A549 (cell line): ENCODE results near the gene GGA2. TPM values are rescaled to one million over a fixed set of nuclear protein-coding genes. Genes with fewer than 3 reads are reported as not detected.

ENCODE experiments used
- ATAC-seq, 2 experiments: fragments of 200-7000 bp in 1 of 2; fragments of >200 bp in 1 of 2; cut with Nextera tagmentation in 1 of 2; cut with Tn5 transposase in 1 of 2; 3 replicates each; pipeline versions ENCODE4 v1.8.0 to v1.9.1; 2018 to 2020; ENCODE audit warnings: mild to moderate bottlenecking in 1 of 2, moderate library complexity in 1 of 2
- CTCF ChIA-PET: fragments of 300-600 bp; sonication (Branson Sonifier 250); formaldehyde crosslinking; extraction: SDS; loops from one replicate; lab custom pipeline; 2021; ENCODE audit warnings: antibody characterized with exemption, inconsistent platforms; lab: Yijun Ruan, JAX
- POLR2A ChIA-PET: fragments of 350-600 bp; formaldehyde crosslinking; extraction: SDS; loops from one replicate; lab custom pipeline; 2021; ENCODE audit warnings: antibody characterized with exemption, inconsistent platforms; lab: Yijun Ruan, JAX
- DNase-seq, 2 experiments: peaks; one replicate each; pipeline versions ENCODE4 v3.0.0 to v3.0.0-alpha.2; 2011 to 2016; ENCODE audit warnings: low read depth in 1 of 2, low spot score in 1 of 2
- FAIRE-seq: peaks from 2 replicates; lab custom pipeline; 2011; peaks lifted over from hg19 to GRCh38; lab: Jason Lieb, UNC
- H3K27ac ChIP-seq, 2 experiments: fragments of >200 bp; sonication (Bioruptor Twin); formaldehyde crosslinking; 3 replicates each; pipeline ENCODE4 v1.5.1; 2016 to 2017
- H3K4me1 ChIP-seq: fragments of >200 bp; sonication (Bioruptor Twin); formaldehyde crosslinking; 3 replicates; pipeline ENCODE4 v1.6.1; 2016
- H3K4me2 ChIP-seq: fragments of >200 bp; sonication (Bioruptor Twin); formaldehyde crosslinking; 3 replicates; pipeline ENCODE4 v1.6.1; 2016
- H3K4me3 ChIP-seq: fragments of >200 bp; sonication (Bioruptor Twin); formaldehyde crosslinking; 3 replicates; pipeline ENCODE4 v1.5.1; 2016
- H3K9me3 ChIP-seq: fragments of >200 bp; sonication (Bioruptor Twin); formaldehyde crosslinking; 3 replicates; pipeline ENCODE4 v1.6.1; 2016
- CEBPB ChIP-seq, 2 experiments: fragments of >200 bp in 1 of 2; sonication (Bioruptor Twin) in 1 of 2; formaldehyde crosslinking in 1 of 2; IDR thresholded peaks; 2 replicates each; pipeline ENCODE4 v1.6.1; 2012 to 2016
- EHF ChIP-seq: fragments of 250-450 bp; sonication (Bioruptor Pico); IDR thresholded peaks from 2 replicates; pipeline ENCODE4 v1.5.0; 2020; ENCODE audit warnings: mild to moderate bottlenecking
- ESRRA ChIP-seq: fragments of 150-350 bp; IDR thresholded peaks from 2 replicates; pipeline ENCODE4 v1.6.1; 2014; ENCODE audit warnings: mild to moderate bottlenecking, low read length, borderline replicate concordance
- FOSL2 ChIP-seq, 2 experiments: fragments of 450-650 bp in 1 of 2; fragments of >200 bp in 1 of 2; sonication (Bioruptor Twin) in 1 of 2; formaldehyde crosslinking; IDR thresholded peaks; 2 replicates each; pipeline versions ENCODE4 v1.5.0 to v1.6.1; 2016 to 2020; ENCODE audit warnings: mild to moderate bottlenecking in 1 of 2, moderate library complexity in 1 of 2
- FOXS1 ChIP-seq: fragments of 250-450 bp; sonication (Bioruptor Pico); IDR thresholded peaks from 2 replicates; pipeline ENCODE4 v1.5.0; 2020; ENCODE audit warnings: mild to moderate bottlenecking, moderate library complexity
- HDAC2 ChIP-seq: fragments of 200-600 bp; sonication (generic); IDR thresholded peaks from 2 replicates; pipeline ENCODE4 v1.6.1; 2016
- HEYL ChIP-seq: fragments of 250-450 bp; sonication (Bioruptor Pico); IDR thresholded peaks from 2 replicates; pipeline ENCODE4 v1.8.0; 2021; ENCODE audit warnings: mild to moderate bottlenecking, moderate library complexity
- HOXB5 ChIP-seq: fragments of 250-450 bp; sonication (Bioruptor Pico); IDR thresholded peaks from 2 replicates; pipeline ENCODE4 v1.5.0; 2020; ENCODE audit warnings: mild to moderate bottlenecking, moderate library complexity
- JUN ChIP-seq, 2 experiments: fragments of >200 bp; sonication (Bioruptor Twin); formaldehyde crosslinking; IDR thresholded peaks; 2 replicates in 1 of 2; 3 replicates in 1 of 2; pipeline ENCODE4 v1.6.1; 2016 to 2017
- KDM5A ChIP-seq: fragments of 200-600 bp; sonication (generic); IDR thresholded peaks from 2 replicates; pipeline ENCODE4 v1.6.1; 2016; ENCODE audit warnings: antibody characterized with exemption, mild to moderate bottlenecking
- MAZ ChIP-seq: fragments of 150-350 bp; IDR thresholded peaks from 2 replicates; pipeline ENCODE4 v1.6.1; 2014; ENCODE audit warnings: antibody characterized with exemption, low read depth, low read length, borderline replicate concordance
- NPAS2 ChIP-seq: fragments of 250-450 bp; sonication (Bioruptor Pico); IDR thresholded peaks from 2 replicates; pipeline ENCODE4 v1.8.0; 2022; ENCODE audit warnings: mild to moderate bottlenecking, moderate library complexity, borderline replicate concordance
- NR3C1 ChIP-seq: fragments of >200 bp; sonication (Bioruptor Twin); formaldehyde crosslinking; IDR thresholded peaks from 3 replicates; pipeline ENCODE4 v1.6.1; 2017
- PHF8 ChIP-seq: fragments of 200-600 bp; sonication (generic); IDR thresholded peaks from 2 replicates; pipeline ENCODE4 v1.6.1; 2016; ENCODE audit warnings: low read depth, mild to moderate bottlenecking, antibody characterized with exemption, moderate library complexity, borderline replicate concordance
- POLR2A ChIP-seq: IDR thresholded peaks from 2 replicates; pipeline ENCODE4 v1.6.1; 2012; ENCODE audit warnings: mild to moderate bottlenecking, low read length
- POLR2AphosphoS2 ChIP-seq: conservative IDR thresholded peaks from 2 replicates; pipeline ENCODE4 v1.6.1; 2012; ENCODE audit warnings: low read length, improper control_type of control experiment, inconsistent platforms
- RAD21 ChIP-seq, 2 experiments: fragments of >200 bp in 1 of 2; sonication (Bioruptor Twin) in 1 of 2; formaldehyde crosslinking in 1 of 2; IDR thresholded peaks in 1 of 2; conservative IDR thresholded peaks in 1 of 2; 2 replicates in 1 of 2; 3 replicates in 1 of 2; pipeline ENCODE4 v1.6.1; 2012 to 2018; ENCODE audit warnings: inconsistent platforms in 1 of 2
- RARB ChIP-seq: fragments of 250-450 bp; sonication (Bioruptor Pico); IDR thresholded peaks from 2 replicates; pipeline ENCODE4 v1.8.0; 2021; ENCODE audit warnings: mild to moderate bottlenecking, moderate library complexity
- RCOR1 ChIP-seq: fragments of 150-350 bp; IDR thresholded peaks from 2 replicates; pipeline ENCODE4 v1.6.1; 2014; ENCODE audit warnings: antibody characterized with exemption, low read length, low read depth
- RFX5 ChIP-seq: fragments of 450-650 bp; IDR thresholded peaks from 2 replicates; pipeline ENCODE4 v1.7.1; 2014; ENCODE audit warnings: antibody characterized with exemption, mild to moderate bottlenecking, moderate library complexity
- SREBF2 ChIP-seq: fragments of 450-650 bp; IDR thresholded peaks from 2 replicates; pipeline ENCODE4 v1.6.1; 2014; ENCODE audit warnings: mild to moderate bottlenecking, moderate library complexity
- ZC3H11A ChIP-seq: fragments of 450-650 bp; IDR thresholded peaks from 2 replicates; pipeline ENCODE4 v1.6.1; 2014; ENCODE audit warnings: antibody characterized with exemption, mild to moderate bottlenecking
- ZNF302 ChIP-seq: fragments of 250-450 bp; sonication (Bioruptor Pico); IDR thresholded peaks from 2 replicates; pipeline ENCODE4 v1.9.0; 2021; ENCODE audit warnings: inconsistent platforms, mild to moderate bottlenecking, moderate library complexity
- WGBS: methylation state at CpG from one replicate; pipeline ENCODE4 v1.1.6; 2017; ENCODE audit errors: missing lambda C conversion rate; 5-methylcytosine and 5-hydroxymethylcytosine counted together
- polyA plus RNA-seq, 4 experiments: library from polyadenylated mRNA; depleted of rRNA in 3 of 4; stranded (reverse); fragments of >200 nt; fragmentation: RNase III in 1 of 4; extraction: RNeasy Plus Mini Kit Qiagen cat#74134 plus additional on column Dnase treatment in 1 of 4; gene quantifications; 2 replicates in 3 of 4; 3 replicates in 1 of 4; pipeline ENCODE4 v1.2.3, GENCODE V29; 2011 to 2017
- TF ChIP-seq, protein P1 (sequence below): fragments of 250-450 bp; sonication (Bioruptor Pico); IDR thresholded peaks from 2 replicates; pipeline ENCODE4 v1.5.0; 2021; ENCODE audit warnings: mild to moderate bottlenecking, moderate library complexity, borderline replicate concordance
- TF ChIP-seq, protein P2 (sequence below): fragments of >200 bp; sonication (Bioruptor Twin); formaldehyde crosslinking; IDR thresholded peaks from 2 replicates; pipeline ENCODE4 v1.6.1; 2016
- TF ChIP-seq, protein P3 (sequence below): fragments of 450-650 bp; IDR thresholded peaks from 2 replicates; pipeline ENCODE4 v1.6.1; 2014; ENCODE audit warnings: antibody characterized with exemption
- TF ChIP-seq, protein P4 (sequence below): IDR thresholded peaks from 2 replicates; pipeline ENCODE4 v1.6.1; 2012
- TF ChIP-seq, protein P5 (sequence below): fragments of >200 bp; sonication (Bioruptor Twin); formaldehyde crosslinking; IDR thresholded peaks from 3 replicates; pipeline ENCODE4 v1.6.1; 2016

GGA2 gene
- polyA plus RNA-seq, 2 of the 4 experiments (the other 2 are of a cell fraction), result 33.1 to 57.9 TPM

DNA sequence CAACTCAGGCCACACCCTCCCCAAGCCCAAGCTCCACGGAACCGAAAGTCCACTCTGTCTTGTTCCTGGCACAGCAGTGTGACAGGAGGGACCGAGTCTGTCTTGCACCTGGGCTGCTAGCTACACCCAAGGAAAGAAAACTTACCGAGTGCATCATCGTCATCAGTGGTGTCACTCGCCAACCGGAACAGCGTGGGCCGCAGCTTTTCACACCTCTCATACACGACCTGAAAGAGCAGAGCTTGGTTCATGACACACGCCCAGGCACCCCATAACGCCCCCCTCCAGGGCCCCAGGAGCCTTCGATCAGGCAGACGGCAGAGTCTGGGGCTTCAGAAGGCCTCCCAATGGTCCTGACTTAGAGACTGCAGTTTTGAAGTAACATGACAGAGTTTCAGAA, 27.5 kb downstream of the GGA2 start:
- Histone ChIP-seq H3K4me3 (no peak overlapping the region), H3K4me2 (no peak overlapping the region), H3K4me1 (no peaks in the 10 kb centered on the region), H3K9me3 (no peaks in the 10 kb centered on the region), H3K27ac (no peak overlapping the region)
- ATAC-seq (no peak), DNase-seq (no peak), FAIRE-seq (no peak)
- ChIA-PET CTCF (interaction anchor here (1.1 to 1.7 kb wide), 3 partner anchors 11 to 27 kb away, joined by 3 to 6 read pairs (median 4); partner anchors contain the start of gene GGA2), POLR2A (no interaction called here)
- 83% methylated on average over 14 of the region's 14 CpGs for WGBS
- TF ChIP-seq KDM5A (no peak), HEYL (CRISPR knock-in tag) (no peak), EHF (CRISPR knock-in tag) (no peak), RARB (no peak), RFX5 (no peak), NPAS2 (CRISPR knock-in tag) (no peak), ZNF302 (CRISPR knock-in tag) (no peak), RAD21 (conservative IDR thresholded peaks at IDR 0.05 in 1 of 2, IDR thresholded peaks at IDR 0.05 in 1 of 2) (no peak), POLR2A (no peak)

DNA sequence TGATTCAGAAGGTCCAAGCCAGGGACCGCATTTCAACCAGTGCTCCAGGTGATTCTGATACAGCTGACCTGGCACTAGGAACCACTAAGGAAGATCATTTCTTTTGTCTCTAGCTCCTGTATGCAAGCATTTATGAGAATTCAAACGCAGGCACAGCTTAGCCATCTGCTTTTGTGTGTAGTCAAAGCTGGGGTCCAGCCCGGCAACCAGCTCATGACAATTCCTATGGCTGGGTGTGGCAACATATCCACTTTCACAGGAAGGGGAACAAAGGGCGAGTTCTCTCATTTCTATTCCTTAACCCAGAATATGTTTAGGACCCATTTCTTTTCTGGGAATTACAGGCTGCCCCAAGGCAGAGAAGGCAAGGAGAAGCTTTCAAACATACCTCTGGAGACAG, 30.0 kb downstream of the GGA2 start:
- no peak overlapping the region for H3K4me3 ChIP-seq
- no peak for TF ChIP-seq CEBPB (IDR thresholded peaks at IDR 0.05)
- TF ChIP-seq ZNF302 (CRISPR knock-in tag), result no peak
- TF ChIP-seq NR3C1, result no peak
- TF ChIP-seq, protein P1, sequence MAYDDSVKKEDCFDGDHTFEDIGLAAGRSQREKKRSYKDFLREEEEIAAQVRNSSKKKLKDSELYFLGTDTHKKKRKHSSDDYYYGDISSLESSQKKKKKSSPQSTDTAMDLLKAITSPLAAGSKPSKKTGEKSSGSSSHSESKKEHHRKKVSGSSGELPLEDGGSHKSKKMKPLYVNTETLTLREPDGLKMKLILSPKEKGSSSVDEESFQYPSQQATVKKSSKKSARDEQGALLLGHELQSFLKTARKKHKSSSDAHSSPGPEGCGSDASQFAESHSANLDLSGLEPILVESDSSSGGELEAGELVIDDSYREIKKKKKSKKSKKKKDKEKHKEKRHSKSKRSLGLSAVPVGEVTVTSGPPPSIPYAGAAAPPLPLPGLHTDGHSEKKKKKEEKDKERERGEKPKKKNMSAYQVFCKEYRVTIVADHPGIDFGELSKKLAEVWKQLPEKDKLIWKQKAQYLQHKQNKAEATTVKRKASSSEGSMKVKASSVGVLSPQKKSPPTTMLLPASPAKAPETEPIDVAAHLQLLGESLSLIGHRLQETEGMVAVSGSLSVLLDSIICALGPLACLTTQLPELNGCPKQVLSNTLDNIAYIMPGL (CRISPR knock-in tag), result no peak
- TF ChIP-seq, protein P2, sequence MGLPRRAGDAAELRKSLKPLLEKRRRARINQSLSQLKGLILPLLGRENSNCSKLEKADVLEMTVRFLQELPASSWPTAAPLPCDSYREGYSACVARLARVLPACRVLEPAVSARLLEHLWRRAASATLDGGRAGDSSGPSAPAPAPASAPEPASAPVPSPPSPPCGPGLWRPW, result no peak
- TF ChIP-seq, protein P3, sequence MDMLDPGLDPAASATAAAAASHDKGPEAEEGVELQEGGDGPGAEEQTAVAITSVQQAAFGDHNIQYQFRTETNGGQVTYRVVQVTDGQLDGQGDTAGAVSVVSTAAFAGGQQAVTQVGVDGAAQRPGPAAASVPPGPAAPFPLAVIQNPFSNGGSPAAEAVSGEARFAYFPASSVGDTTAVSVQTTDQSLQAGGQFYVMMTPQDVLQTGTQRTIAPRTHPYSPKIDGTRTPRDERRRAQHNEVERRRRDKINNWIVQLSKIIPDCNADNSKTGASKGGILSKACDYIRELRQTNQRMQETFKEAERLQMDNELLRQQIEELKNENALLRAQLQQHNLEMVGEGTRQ, result no peak
- TF ChIP-seq HEYL (CRISPR knock-in tag), result no peak
- TF ChIP-seq, all 56 proteins: peak for 0
- ChIA-PET POLR2A (no interaction called here), CTCF (interaction anchor here (1.1 to 1.5 kb wide), 3 partner anchors 9 to 46 kb away, joined by 4 to 5 read pairs (median 4); no protein-coding TSS in a partner anchor)
- 93% methylated on average over 4 of the region's 4 CpGs for WGBS
- no peak for DNase-seq
- Histone ChIP-seq H3K27ac (no peak overlapping the region), H3K4me2 (no peak overlapping the region), H3K9me3 (no peaks in the 10 kb centered on the region), H3K4me1 (no peaks in the 10 kb centered on the region)
- no peak for FAIRE-seq
- no peak for ATAC-seq

DNA sequence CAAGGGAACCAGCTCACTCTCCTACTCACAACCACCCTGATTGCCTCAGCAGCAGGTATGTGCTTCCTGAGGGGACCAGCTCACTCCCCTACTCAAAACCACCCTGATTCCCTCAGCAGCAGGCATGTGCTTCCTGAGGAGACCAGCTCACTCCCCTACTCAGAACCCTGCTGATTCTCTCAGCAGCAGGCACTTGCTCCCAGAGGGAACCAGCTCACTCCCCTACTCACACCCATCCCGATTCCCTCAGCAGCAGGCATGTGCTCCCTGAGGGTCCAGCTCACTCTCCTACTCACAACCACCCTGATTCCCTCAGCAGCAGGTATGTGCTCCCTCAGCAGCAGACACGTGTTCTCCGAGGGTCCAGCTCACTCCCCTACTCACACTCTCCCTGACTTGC, 31.2 kb downstream of the GGA2 start:
- DNase-seq (no peak), FAIRE-seq (no peak), ATAC-seq (peak in 1 of 2 experiments; percentile 58; a peak in 2 of 6 replicates)
- no peaks in the 10 kb centered on the region for H3K9me3 ChIP-seq
- ChIA-PET POLR2A (no interaction called here), CTCF (interaction anchor here (1.5 kb wide), 2 partner anchors 13 to 45 kb away, joined by 4 to 5 read pairs; no protein-coding TSS in a partner anchor)
- 98% methylated on average over 3 of the region's 3 CpGs for WGBS
- TF ChIP-seq NR3C1 (no peak), HDAC2 (no peak), HEYL (CRISPR knock-in tag) (no peak), ZC3H11A (no peak), PHF8 (no peak), RARB (no peak), RCOR1 (no peak), POLR2AphosphoS2 (no peak), HOXB5 (CRISPR knock-in tag) (no peak), MAZ (no peak), ESRRA (no peak), SREBF2 (no peak), NPAS2 (CRISPR knock-in tag) (no peak), FOXS1 (CRISPR knock-in tag) (no peak), FOSL2 (IDR thresholded peaks at IDR 0.05) (no peak), FOSL2 (CRISPR knock-in tag; IDR thresholded peaks at IDR 0.05) (no peak), JUN (IDR thresholded peaks at IDR 0.05) (no peak)
- TF ChIP-seq, protein P4, sequence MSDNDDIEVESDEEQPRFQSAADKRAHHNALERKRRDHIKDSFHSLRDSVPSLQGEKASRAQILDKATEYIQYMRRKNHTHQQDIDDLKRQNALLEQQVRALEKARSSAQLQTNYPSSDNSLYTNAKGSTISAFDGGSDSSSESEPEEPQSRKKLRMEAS, result no peak
- TF ChIP-seq, protein P5, sequence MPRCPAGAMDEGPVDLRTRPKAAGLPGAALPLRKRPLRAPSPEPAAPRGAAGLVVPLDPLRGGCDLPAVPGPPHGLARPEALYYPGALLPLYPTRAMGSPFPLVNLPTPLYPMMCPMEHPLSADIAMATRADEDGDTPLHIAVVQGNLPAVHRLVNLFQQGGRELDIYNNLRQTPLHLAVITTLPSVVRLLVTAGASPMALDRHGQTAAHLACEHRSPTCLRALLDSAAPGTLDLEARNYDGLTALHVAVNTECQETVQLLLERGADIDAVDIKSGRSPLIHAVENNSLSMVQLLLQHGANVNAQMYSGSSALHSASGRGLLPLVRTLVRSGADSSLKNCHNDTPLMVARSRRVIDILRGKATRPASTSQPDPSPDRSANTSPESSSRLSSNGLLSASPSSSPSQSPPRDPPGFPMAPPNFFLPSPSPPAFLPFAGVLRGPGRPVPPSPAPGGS, result no peak
- H3K4me1 ChIP-seq, result no peaks in the 10 kb centered on the region
- H3K4me3 ChIP-seq, result no peak overlapping the region
- no peak overlapping the region for H3K27ac ChIP-seq
- no peak overlapping the region for H3K4me2 ChIP-seq
